ENCODE results near the gene PMS2. TPM values are rescaled to one million over a fixed set of nuclear protein-coding genes. Genes with fewer than 3 reads are reported as not detected.
A peak's percentile ranks its signal among the peaks of the same experiment; 100 is the strongest.

The PMS2 gene
- total and polyA plus RNA-seq, 9 of the 15 experiments (the other 6 are each of a cell fraction or from before 2014, with no cell fraction given), result 4.9 to 27.6 (median 16.5) TPM

GRCh38 chr7:6015917-6016652 is 7.2 kb upstream of the PMS2 start (continued):
- no peak for TF ChIP-seq ZNF398 (CRISPR knock-in tag; IDR thresholded peaks at IDR 0.05)
- TF ChIP-seq ZNF445 (CRISPR knock-in tag; IDR thresholded peaks at IDR 0.05; ENCODE audit: low read depth), result no peak
- no peak for TF ChIP-seq MLX (CRISPR knock-in tag; conservative IDR thresholded peaks at IDR 0.05)
- no peak for TF ChIP-seq ZFP36 (IDR thresholded peaks at IDR 0.05; ENCODE audit: low read depth, low read length, partially characterized antibody)
- TF ChIP-seq NR4A1 (CRISPR knock-in tag; IDR thresholded peaks at IDR 0.05), result no peak
- TF ChIP-seq NR4A1 (tag; IDR thresholded peaks at IDR 0.05), result peak; percentile 90; the same call in 1 of the 2 replicates
- no peak for TF ChIP-seq SP2 (IDR thresholded peaks at IDR 0.05; ENCODE audit: extremely low read depth, low read depth, low read length, poor library complexity, severe bottlenecking)
- TF ChIP-seq MECOM (CRISPR knock-in tag; IDR thresholded peaks at IDR 0.05), result peak; percentile 79; the same call in 1 of the 2 replicates
- no peak for TF ChIP-seq PHTF2 (CRISPR knock-in tag; IDR thresholded peaks at IDR 0.05)
- TF ChIP-seq E2F1 (CRISPR knock-in tag; IDR thresholded peaks at IDR 0.05), result no peak
- TF ChIP-seq NFIX (CRISPR knock-in tag; IDR thresholded peaks at IDR 0.05; ENCODE audit: low read depth), result no peak
- peak; percentile 79 for TF ChIP-seq SMARCA4 (IDR thresholded peaks at IDR 0.05)
- TF ChIP-seq ZNF778 (CRISPR knock-in tag; IDR thresholded peaks at IDR 0.05), result no peak
- no peak for TF ChIP-seq SAFB2 (IDR thresholded peaks at IDR 0.05; ENCODE audit: borderline replicate concordance, low read depth, low read length, severe bottlenecking)
- TF ChIP-seq NUFIP1 (IDR thresholded peaks at IDR 0.05; ENCODE audit: partially characterized antibody), result no peak
- peak; percentile 92 for TF ChIP-seq BRD9 (IDR thresholded peaks at IDR 0.05; ENCODE audit: low read depth, partially characterized antibody)
- TF ChIP-seq FOS (IDR thresholded peaks at IDR 0.05; ENCODE audit: extremely low read depth, insufficient read length), result no peak
- no peak for TF ChIP-seq ZNF75A (CRISPR knock-in tag; IDR thresholded peaks at IDR 0.05)
- no peak for TF ChIP-seq ZBTB49 (CRISPR knock-in tag; IDR thresholded peaks at IDR 0.05; ENCODE audit: borderline replicate concordance)
- TF ChIP-seq U2AF1 (optimal IDR thresholded peaks at IDR 0.05; ENCODE audit: low read depth, low read length), result no peak
